Tongue (tissue), 2 donors: ENCODE results near the gene CFAP20DC. TPM values are rescaled to one million over a fixed set of nuclear protein-coding genes. Genes with fewer than 3 reads are reported as not detected.

ENCODE experiments used
- DNase-seq: peaks from one replicate; pipeline ENCODE4 v3.0.0-alpha.2; 2015
- total RNA-seq: library from RNA; depleted of rRNA; stranded (reverse); fragments of >200 nt; gene quantifications from one replicate; pipeline ENCODE4 v1.2.3, GENCODE V29; 2014

The CFAP20DC gene
- total RNA-seq, 1 donor from 2014 or later = 4.2 TPM

- DNase-seq = no peak
These were observed 249.8 kb downstream of the CFAP20DC start for GRCh38 chr3:58800032-58800431.

- DNase-seq = no peak
These were observed 250.6 kb downstream of the CFAP20DC start for GRCh38 chr3:58799271-58799670.

DNA sequence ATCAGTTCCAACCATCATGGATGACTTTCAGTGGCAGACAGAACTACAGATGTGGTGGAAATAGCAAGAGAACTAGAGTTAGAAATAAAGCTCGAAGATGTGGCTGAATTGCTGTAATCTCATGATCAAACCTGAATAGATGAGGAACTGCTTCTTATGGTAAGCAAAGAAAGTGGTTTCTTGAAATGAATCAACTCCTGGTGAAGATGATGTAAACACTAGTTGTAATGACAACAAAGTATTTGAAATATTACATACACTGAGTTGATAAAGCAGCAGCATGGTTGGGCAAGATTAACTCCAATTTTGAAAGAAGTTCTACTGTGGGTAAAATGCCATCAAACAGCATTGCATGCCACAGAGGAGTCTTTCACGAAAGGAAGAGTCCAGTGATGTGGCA is 251.5 kb downstream of the CFAP20DC start:
- no peak for DNase-seq

DNA sequence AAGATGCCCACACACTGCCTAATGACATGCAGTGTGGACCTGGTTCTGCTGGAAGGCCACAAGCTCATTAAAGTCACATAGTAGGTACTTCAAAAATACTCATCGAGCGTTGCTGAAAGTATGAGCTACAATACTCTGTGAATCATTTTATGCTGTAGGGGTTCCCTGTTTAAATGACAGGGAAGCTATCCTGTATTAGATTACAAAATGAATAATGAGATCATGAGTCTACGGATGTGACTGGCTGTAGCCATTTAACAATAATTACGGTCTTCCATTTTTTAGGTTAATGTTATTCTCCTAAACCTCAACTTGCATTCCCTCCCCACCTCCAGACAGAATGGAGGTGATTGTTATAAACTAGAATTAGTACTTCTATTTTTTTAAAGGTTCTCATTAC is 255.1 kb downstream of the CFAP20DC start:
- no peak for DNase-seq

DNA sequence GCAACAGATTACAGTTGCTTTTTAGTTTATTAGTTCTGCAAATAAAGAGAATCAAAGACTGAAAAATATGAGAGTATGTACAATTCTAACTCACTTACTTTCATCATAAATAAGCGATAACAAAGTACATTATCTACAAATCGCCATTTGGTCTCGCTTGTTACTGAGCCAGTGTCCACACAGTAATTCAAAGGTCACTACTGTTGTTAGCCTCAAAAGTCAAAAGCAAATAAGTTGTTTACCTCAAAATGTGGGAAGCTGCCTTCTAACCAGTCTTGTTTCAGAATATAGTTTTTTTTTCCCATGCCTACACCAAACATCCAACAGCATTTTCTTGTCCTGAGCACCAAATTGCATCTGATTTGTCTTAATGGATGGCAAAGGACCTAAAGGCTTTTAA is 255.9 kb downstream of the CFAP20DC start:
- no peak for DNase-seq

- no peak for DNase-seq
These were observed 256.8 kb downstream of the CFAP20DC start for GRCh38 chr3:58792921-58793451.

GRCh38 chr3:58789385-58789784 is 260.4 kb downstream of the CFAP20DC start:
- no peak for DNase-seq

- no peak for DNase-seq
These were observed 264.9 kb downstream of the CFAP20DC start for GRCh38 chr3:58784888-58785287.

- no peak for DNase-seq
These were observed 265.4 kb downstream of the CFAP20DC start for GRCh38 chr3:58784425-58784824.

GRCh38 chr3:58783845-58784244 is 266.0 kb downstream of the CFAP20DC start:
- DNase-seq = no peak

GRCh38 chr3:58779934-58780333 is 269.9 kb downstream of the CFAP20DC start:
- no peak for DNase-seq

GRCh38 chr3:58776231-58776630 is 273.6 kb downstream of the CFAP20DC start:
- no peak for DNase-seq

- no peak for DNase-seq
These were observed 277.4 kb downstream of the CFAP20DC start for GRCh38 chr3:58772462-58772861.

GRCh38 chr3:58769065-58769464 is 280.8 kb downstream of the CFAP20DC start:
- DNase-seq = peak; percentile 7

GRCh38 chr3:58766587-58767282 is 283.1 kb downstream of the CFAP20DC start:
- no peak for DNase-seq

- no peak for DNase-seq
These were observed 294.7 kb downstream of the CFAP20DC start for GRCh38 chr3:58755150-58755549.

- no peak for DNase-seq
These were observed 295.8 kb downstream of the CFAP20DC start for GRCh38 chr3:58754074-58754473.

DNA sequence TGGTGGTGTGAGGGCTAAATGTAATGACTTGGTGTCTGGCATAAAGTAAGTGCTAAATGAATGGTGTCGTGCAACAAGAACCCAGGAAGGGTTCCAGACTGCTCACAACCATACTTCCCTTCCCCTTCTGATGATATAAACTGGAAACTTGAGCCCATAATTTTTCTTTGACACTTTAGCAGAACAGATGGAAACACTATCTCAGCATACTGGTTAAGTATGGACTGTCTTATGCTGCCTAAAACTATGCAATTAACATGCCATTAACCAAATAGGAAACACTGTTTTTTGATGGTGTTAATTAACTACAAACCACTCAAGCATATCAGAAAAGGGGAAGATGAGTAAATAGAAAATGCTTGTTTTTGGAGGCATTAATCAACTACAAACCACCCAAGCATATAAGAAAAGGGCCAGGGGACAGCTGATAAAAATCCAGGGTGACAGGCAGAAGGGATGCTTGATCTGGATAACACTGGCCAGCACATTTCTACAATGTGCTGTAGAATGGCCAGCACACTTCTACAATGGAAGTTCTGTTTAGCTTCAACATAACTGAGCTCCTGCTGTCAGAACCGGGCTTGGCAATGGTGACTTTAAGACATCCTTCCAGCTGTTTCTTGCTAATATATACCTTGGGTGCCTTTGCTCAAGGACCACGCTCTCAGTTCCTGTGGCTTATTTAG is 297.8 kb downstream of the CFAP20DC start:
- no peak for DNase-seq

DNA sequence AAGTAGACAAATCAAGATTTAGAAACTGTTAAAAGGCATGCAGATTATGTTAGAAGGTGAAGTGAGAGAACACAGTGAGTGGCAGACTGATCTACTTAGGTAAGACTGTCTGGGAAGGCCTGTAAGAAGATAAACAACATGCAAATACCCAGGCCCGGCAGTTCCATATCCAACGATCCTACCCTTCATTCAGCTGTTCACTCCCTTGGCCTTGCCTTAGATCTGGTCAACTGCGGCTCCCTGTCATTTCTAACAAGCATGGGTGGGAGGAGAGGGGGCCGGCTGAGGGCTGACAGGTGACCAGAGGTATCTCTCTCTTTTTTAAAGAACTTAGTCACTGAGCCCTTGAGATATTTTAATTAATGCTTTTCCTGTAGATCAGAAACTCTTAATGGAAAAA is 298.6 kb downstream of the CFAP20DC start:
- DNase-seq = no peak

DNA sequence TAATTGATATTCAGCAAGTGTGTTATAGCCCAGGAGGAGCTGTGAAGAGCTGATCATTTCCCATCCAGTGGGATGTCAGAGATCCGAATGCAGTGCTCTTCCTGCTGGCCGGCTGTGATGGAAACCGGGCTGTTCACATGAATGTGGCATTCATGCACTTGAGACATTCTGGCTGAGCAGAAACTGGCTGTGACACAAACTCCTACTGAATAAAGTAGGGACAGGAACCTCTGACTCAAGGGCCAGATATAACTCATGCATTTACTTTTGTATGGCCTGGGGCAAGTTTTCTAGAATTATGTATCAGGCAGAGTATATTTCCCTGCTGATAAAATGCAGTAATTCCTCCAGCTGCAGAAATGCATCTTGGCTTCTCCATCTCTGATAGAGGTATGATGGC is 299.9 kb downstream of the CFAP20DC start:
- DNase-seq = no peak

DNA sequence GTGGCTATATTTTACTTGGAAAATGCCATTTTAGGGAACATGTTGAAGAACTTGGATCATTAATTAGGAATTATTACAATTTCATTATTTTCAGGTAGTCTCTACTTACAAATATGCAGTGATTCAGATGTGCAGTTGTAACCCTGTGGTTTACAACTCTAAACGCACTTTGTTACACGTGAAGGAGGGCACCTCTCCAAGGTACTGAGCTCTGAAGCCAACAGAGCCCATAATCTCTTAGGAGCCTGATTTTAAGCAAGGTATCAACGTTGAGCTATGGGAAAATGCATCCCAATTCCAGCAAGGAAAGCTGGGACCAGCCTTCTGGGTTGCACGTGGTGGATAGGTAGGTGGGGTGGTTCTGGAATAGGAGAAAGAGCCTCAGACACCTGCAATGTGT is 301.8 kb downstream of the CFAP20DC start:
- no peak for DNase-seq

DNA sequence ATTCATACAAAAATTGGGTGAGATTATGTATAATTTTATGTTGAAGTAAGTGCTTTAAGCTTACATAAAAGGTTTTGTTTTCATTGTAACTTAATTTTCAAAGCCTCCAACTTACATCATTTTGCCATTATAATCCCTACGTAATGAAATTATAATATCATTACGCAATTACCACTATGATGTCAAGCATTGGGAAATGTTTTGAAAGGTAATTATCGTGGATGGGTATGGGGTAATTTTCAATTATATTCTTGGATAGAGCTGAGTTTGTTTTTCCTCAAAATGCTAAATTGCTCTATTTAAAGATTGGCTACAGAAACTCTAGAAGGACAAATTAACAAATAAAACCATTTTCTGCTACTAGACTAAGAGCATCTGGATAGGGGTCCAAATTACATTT is 303.1 kb downstream of the CFAP20DC start:
- no peak for DNase-seq

DNA sequence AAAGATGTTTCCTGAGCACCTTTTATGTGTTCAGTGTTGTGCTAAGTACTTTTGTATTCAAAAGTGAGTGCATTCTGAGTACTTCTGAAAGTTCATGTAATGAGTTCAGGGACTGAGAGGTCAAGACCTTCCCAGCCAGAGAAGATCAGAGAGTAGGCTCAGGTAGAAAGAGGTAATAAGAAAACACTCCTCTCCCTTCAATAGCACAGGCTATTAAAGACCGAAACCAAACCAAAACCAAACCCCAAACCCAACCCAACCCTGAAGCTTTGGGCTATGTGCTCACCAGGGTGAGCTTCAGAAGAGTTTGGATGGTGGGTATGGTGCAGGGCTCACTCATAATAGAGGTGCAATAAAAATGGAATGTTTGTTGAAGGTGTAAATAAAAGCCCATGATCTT is 306.5 kb downstream of the CFAP20DC start:
- no peak for DNase-seq

DNA sequence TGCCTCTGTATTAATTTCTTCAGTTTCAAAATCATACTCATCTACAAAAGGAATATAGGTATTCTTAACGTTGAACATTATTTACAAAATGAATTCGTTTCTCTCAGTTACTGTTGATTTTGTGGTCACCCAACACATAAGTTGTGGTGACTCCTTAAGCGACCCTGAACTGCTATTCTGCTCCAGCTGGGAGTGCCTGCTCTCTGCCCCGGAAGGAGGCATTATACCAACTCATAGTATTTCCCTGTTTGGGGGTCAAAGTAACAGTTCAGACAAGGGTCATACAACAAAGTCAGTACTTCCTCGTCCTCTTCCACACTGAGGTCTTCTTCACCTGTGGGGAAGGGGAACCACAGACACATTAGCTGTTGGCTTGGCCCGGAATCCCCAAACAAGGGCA is 307.6 kb downstream of the CFAP20DC start:
- DNase-seq = no peak
